Measurements from ENCODE around the gene ITM2B. TPM values are rescaled to one million over a fixed set of nuclear protein-coding genes. Genes with fewer than 3 reads are reported as not detected.
"Not testable (repeated sequence)": the region's sequence is repeated elsewhere in the genome, so short reads cannot be mapped to it uniquely, and the experiment has no call there.

Gene ITM2B
- total RNA-seq, 2 donors from 2014 or later: 233 to 254 TPM

GRCh38 chr13:48201044-48201443, 32.0 kb upstream of the ITM2B start:
- no peak overlapping the region for H3K4me3 ChIP-seq
- no peak for TF ChIP-seq CTCF (IDR thresholded peaks at IDR 0.05)
- no peak for TF ChIP-seq POLR2A (IDR thresholded peaks at IDR 0.05)
- WGBS, 2 donors: 72 to 90% methylated on average over 2 to 3 of the region's 3 CpGs
- intact Hi-C loops (cut with DNase I): no loop called here
- H3K36me3 ChIP-seq (replicated peaks in 1 of 2; ENCODE audit: insufficient read depth in 1 of 2, low read depth in 2 of 2): no peaks in the 10 kb centered on the region
- ATAC-seq (no peak), DNase-seq (peak in 2 of 4 donors; percentile 7 to 31)
- H3K27ac ChIP-seq: no peak overlapping the region
- H3K9me3 ChIP-seq: no peaks in the 10 kb centered on the region
- no peaks in the 10 kb centered on the region for H3K4me1 ChIP-seq
- no peaks in the 10 kb centered on the region for H3K27me3 ChIP-seq

- H3K27ac ChIP-seq; DNase-seq; H3K9me3 ChIP-seq; H3K27me3 ChIP-seq; H3K4me1 ChIP-seq; H3K4me3 ChIP-seq; ATAC-seq; intact Hi-C loops (cut with DNase I); H3K36me3 ChIP-seq (replicated peaks in 1 of 2; ENCODE audit: insufficient read depth in 1 of 2, low read depth in 2 of 2): not testable (repeated sequence)
- WGBS, 2 donors: 81% methylated on average over 4 of the region's 4 CpGs
These were observed 25.8 kb upstream of the ITM2B start for GRCh38 chr13:48207207-48207606.

GRCh38 chr13:48210178-48210577, 22.8 kb upstream of the ITM2B start:
- 65 to 77% methylated on average over 3 of the region's 3 CpGs for WGBS, 2 donors
- ATAC-seq: no peak
- no peak overlapping the region for H3K27ac ChIP-seq
- no peaks in the 10 kb centered on the region for H3K4me1 ChIP-seq
- intact Hi-C loops (cut with DNase I): no loop called here
- no peaks in the 10 kb centered on the region for H3K27me3 ChIP-seq
- H3K9me3 ChIP-seq: peaks cover 0 to 4% (median 0%) of the 10 kb centered on the region in 3 donors
- TF ChIP-seq CTCF (IDR thresholded peaks at IDR 0.05) (no peak), POLR2A (IDR thresholded peaks at IDR 0.05) (no peak)
- no peak for DNase-seq
- H3K36me3 ChIP-seq (replicated peaks in 1 of 2; ENCODE audit: insufficient read depth in 1 of 2, low read depth in 2 of 2): no peaks in the 10 kb centered on the region
- H3K4me3 ChIP-seq: no peak overlapping the region

GRCh38 chr13:48214519-48215121, 18.4 kb upstream of the ITM2B start:
- Histone ChIP-seq H3K4me1 (no peaks in the 10 kb centered on the region), H3K27ac (no peak overlapping the region), H3K4me3 (no peak overlapping the region), H3K27me3 (no peaks in the 10 kb centered on the region), H3K9me3 (no peaks in the 10 kb centered on the region), H3K36me3 (replicated peaks in 1 of 2; ENCODE audit: insufficient read depth in 1 of 2, low read depth in 2 of 2) (no peaks in the 10 kb centered on the region)
- TF ChIP-seq POLR2A (IDR thresholded peaks at IDR 0.05): no peak
- TF ChIP-seq CTCF (IDR thresholded peaks at IDR 0.05): no peak
- ATAC-seq (no peak), DNase-seq (no peak)
- intact Hi-C loops (cut with DNase I): no loop called here
- WGBS, 2 donors: 73 to 77% methylated on average over 1 of the region's 1 CpG

GRCh38 chr13:48215511-48216203, 17.3 kb upstream of the ITM2B start:
- DNase-seq; ATAC-seq; intact Hi-C loops (cut with DNase I); H3K36me3 ChIP-seq (replicated peaks in 1 of 2; ENCODE audit: insufficient read depth in 1 of 2, low read depth in 2 of 2); H3K4me3 ChIP-seq; H3K27ac ChIP-seq; H3K27me3 ChIP-seq; H3K9me3 ChIP-seq; H3K4me1 ChIP-seq: not testable (repeated sequence)
- WGBS, 2 donors: 63 to 95% methylated on average over 1 of the region's 1 CpG
